Measurements from ENCODE around the gene NHP2.

- TF ChIP-seq GATAD2B (conservative IDR thresholded peaks at IDR 0.05; ENCODE audit: low read depth) (no peak), NRF1 (conservative IDR thresholded peaks at IDR 0.05; ENCODE audit: low read depth, low read length) (no peak), EP300 (IDR thresholded peaks at IDR 0.05; ENCODE audit: borderline replicate concordance in 1 of 2, control insufficient read depth in 1 of 2, low read depth in 2 of 2, low read length in 2 of 2) (no peak), SRF (IDR thresholded peaks at IDR 0.05; ENCODE audit: low read depth in 2 of 2, low read length in 2 of 2) (no peak), ETV6 (conservative IDR thresholded peaks at IDR 0.05 in 1 of 2, IDR thresholded peaks at IDR 0.05 in 1 of 2; ENCODE audit: borderline replicate concordance in 1 of 2, low read depth in 1 of 2) (no peak), E2F4 (IDR thresholded peaks at IDR 0.05; ENCODE audit: low read depth, low read length) (no peak), POLR2AphosphoS5 (IDR thresholded peaks at IDR 0.05; ENCODE audit: low read length) (no peak), CTCF (IDR thresholded peaks at IDR 0.05 in 2 of 3, conservative IDR thresholded peaks at IDR 0.05 in 1 of 3; ENCODE audit: control insufficient read depth in 2 of 3, extremely low read depth in 1 of 3, insufficient read depth in 1 of 3, low read depth in 3 of 3, low read length in 3 of 3) (no peak)
Measured at GRCh38 chr5:178123966-178124925, 29.4 kb downstream of the NHP2 start.
